B cell (primary cell): ENCODE data around the gene CHD1.

Source experiments
- CTCF ChIP-seq: fragments of 200-600 bp; IDR thresholded peaks from one replicate; pipeline ENCODE4 v1.8.0; 2022; ENCODE audit warnings: antibody characterized with exemption, mild to moderate bottlenecking
- EZH2 ChIP-seq: IDR thresholded peaks from 2 replicates; pipeline ENCODE4 v1.6.1; 2012; ENCODE audit warnings: borderline replicate concordance, low read depth, mild to moderate bottlenecking, moderate library complexity, low read length; ENCODE audit not compliant: insufficient read depth, poor library complexity, severe bottlenecking

GRCh38 chr5:98816582-98817222, 112.1 kb downstream of the CHD1 start:
- TF ChIP-seq CTCF (no peak), EZH2 (no peak)
